Measurements from ENCODE around the gene CCDC14.
"Not testable (repeated sequence)": the region's sequence is repeated elsewhere in the genome, so short reads cannot be mapped to it uniquely, and the experiment has no call there.

The CCDC14 gene

DNA sequence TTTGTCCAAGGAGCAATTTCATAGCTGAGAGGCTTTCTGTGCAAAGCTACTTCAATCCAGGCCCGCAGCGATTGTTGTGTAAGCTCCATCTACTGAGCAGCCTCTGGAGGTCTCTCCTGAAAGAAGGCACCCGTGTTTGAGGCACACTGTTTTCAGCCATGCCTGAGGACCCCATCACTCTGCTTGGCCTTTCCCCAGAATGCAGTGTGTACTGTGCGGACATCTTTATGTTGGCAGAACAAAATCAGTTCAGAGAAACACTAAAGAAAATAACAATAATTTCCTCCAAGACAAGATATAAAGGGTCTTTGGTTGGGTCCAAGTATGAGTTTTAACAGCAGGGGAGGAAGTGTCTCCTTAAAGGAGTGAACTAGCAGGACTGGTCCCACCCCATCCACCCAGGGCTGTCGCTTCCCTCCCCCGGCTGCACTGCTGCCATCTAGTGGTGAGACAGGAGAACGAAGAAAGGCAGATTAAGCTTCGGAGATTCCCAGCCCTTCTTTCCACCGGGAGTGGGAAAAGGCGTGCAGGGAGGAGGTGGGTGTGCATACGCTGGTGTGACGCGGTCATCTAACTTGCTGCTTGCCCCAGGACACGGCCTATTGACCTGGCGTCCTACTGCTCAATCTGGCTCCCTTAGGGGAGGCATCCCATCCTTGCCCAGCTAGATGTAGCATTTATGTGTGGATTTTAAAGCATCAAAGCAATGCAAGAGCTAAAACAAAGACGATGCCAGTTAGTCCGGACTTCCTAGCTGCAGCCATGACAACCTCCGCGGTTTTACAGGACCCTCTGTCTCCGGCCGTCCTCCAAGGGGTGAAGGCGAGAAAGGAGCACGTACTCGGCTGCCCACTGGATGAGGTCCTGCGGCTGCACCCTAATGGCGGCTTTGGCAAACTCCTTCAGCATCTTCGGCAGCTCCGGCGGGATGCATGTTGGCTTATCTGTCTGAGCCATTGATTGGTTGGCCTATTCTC, 18.8 kb upstream of the CCDC14 start:
- H3K79me2 ChIP-seq (ENCODE audit: control insufficient read depth, low read length); H3K36me3 ChIP-seq (ENCODE audit: control insufficient read depth, low read length); H3K27ac ChIP-seq (ENCODE audit: low read depth, low read length); H3K9me2 ChIP-seq (replicated peaks; ENCODE audit: control insufficient read depth, low read length); H4K20me1 ChIP-seq (ENCODE audit: control insufficient read depth, insufficient read depth, low read depth, low read length); H3F3A ChIP-seq (ENCODE audit: control insufficient read depth, insufficient read depth); H3K4me3 ChIP-seq (ENCODE audit: low read length); H3K9me3 ChIP-seq (ENCODE audit: control insufficient read depth, insufficient read depth, low read length); H3K4me2 ChIP-seq (ENCODE audit: low read length); H3K4me1 ChIP-seq (ENCODE audit: control insufficient read depth, low read length): not testable (repeated sequence)
- peaks cover 20% of the 10 kb centered on the region for H3K27me3 ChIP-seq (ENCODE audit: control insufficient read depth, low read length)
- TF ChIP-seq CTCF (IDR thresholded peaks at IDR 0.05; ENCODE audit: low read depth, low read length, poor library complexity, severe bottlenecking): peak; percentile 67

GRCh38 chr3:123976904-123977303, 15.9 kb upstream of the CCDC14 start:
- not testable (repeated sequence) for H3K4me3 ChIP-seq (ENCODE audit: low read length); H3F3A ChIP-seq (ENCODE audit: control insufficient read depth, insufficient read depth); H3K9me3 ChIP-seq (ENCODE audit: control insufficient read depth, insufficient read depth, low read length); H3K27ac ChIP-seq (ENCODE audit: low read depth, low read length); H3K79me2 ChIP-seq (ENCODE audit: control insufficient read depth, low read length); H4K20me1 ChIP-seq (ENCODE audit: control insufficient read depth, insufficient read depth, low read depth, low read length); H3K4me1 ChIP-seq (ENCODE audit: control insufficient read depth, low read length); H3K4me2 ChIP-seq (ENCODE audit: low read length); H3K36me3 ChIP-seq (ENCODE audit: control insufficient read depth, low read length); H3K27me3 ChIP-seq (ENCODE audit: control insufficient read depth, low read length); H3K9me2 ChIP-seq (replicated peaks; ENCODE audit: control insufficient read depth, low read length)

- not testable (repeated sequence) for H3F3A ChIP-seq (ENCODE audit: control insufficient read depth, insufficient read depth); H3K4me2 ChIP-seq (ENCODE audit: low read length); H3K9me3 ChIP-seq (ENCODE audit: control insufficient read depth, insufficient read depth, low read length); H3K4me1 ChIP-seq (ENCODE audit: control insufficient read depth, low read length); H3K4me3 ChIP-seq (ENCODE audit: low read length); H4K20me1 ChIP-seq (ENCODE audit: control insufficient read depth, insufficient read depth, low read depth, low read length); H3K27ac ChIP-seq (ENCODE audit: low read depth, low read length); H3K79me2 ChIP-seq (ENCODE audit: control insufficient read depth, low read length); H3K36me3 ChIP-seq (ENCODE audit: control insufficient read depth, low read length); H3K9me2 ChIP-seq (replicated peaks; ENCODE audit: control insufficient read depth, low read length)
- H3K27me3 ChIP-seq (ENCODE audit: control insufficient read depth, low read length): peaks cover 12% of the 10 kb centered on the region
Measured at GRCh38 chr3:123976181-123976898, 15.3 kb upstream of the CCDC14 start.

DNA sequence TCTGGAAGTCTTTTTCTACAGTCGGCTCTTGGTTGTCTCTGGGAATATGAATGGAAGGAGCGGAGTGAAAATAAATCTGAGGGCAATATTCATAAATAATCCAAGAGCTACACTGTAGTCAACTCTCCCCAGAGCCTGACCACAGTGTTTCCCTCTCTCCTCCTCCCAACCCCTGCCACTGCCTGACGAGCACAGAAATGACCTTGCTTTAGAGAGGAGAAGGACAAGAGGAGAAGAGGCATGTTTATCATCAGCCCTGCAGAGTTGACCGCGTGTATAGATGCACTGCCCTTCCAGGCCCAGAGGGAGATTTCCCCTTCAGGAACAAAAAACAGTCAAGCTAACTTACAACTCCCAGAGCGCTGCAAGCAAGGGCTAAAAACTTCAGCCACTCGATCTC, 14.0 kb upstream of the CCDC14 start:
- not testable (repeated sequence) for H3K4me2 ChIP-seq (ENCODE audit: low read length); H3K9me2 ChIP-seq (replicated peaks; ENCODE audit: control insufficient read depth, low read length); H3K27ac ChIP-seq (ENCODE audit: low read depth, low read length); H4K20me1 ChIP-seq (ENCODE audit: control insufficient read depth, insufficient read depth, low read depth, low read length); H3K9me3 ChIP-seq (ENCODE audit: control insufficient read depth, insufficient read depth, low read length); H3K36me3 ChIP-seq (ENCODE audit: control insufficient read depth, low read length); H3F3A ChIP-seq (ENCODE audit: control insufficient read depth, insufficient read depth); H3K4me3 ChIP-seq (ENCODE audit: low read length); H3K79me2 ChIP-seq (ENCODE audit: control insufficient read depth, low read length); H3K4me1 ChIP-seq (ENCODE audit: control insufficient read depth, low read length)
- peaks cover 13% of the 10 kb centered on the region for H3K27me3 ChIP-seq (ENCODE audit: control insufficient read depth, low read length)

- Histone ChIP-seq H3K9me3 (ENCODE audit: control insufficient read depth, insufficient read depth, low read length) (no peaks in the 10 kb centered on the region), H3K4me2 (ENCODE audit: low read length) (no peak overlapping the region), H3K4me1 (ENCODE audit: control insufficient read depth, low read length) (no peaks in the 10 kb centered on the region), H3K9me2 (replicated peaks; ENCODE audit: control insufficient read depth, low read length) (no peaks in the 10 kb centered on the region), H3K79me2 (ENCODE audit: control insufficient read depth, low read length) (no peaks in the 10 kb centered on the region), H3K27me3 (ENCODE audit: control insufficient read depth, low read length) (peaks cover 19% of the 10 kb centered on the region), H3F3A (ENCODE audit: control insufficient read depth, insufficient read depth) (no peaks in the 10 kb centered on the region), H3K27ac (ENCODE audit: low read depth, low read length) (no peak overlapping the region), H4K20me1 (ENCODE audit: control insufficient read depth, insufficient read depth, low read depth, low read length) (no peaks in the 10 kb centered on the region), H3K4me3 (ENCODE audit: low read length) (no peak overlapping the region), H3K36me3 (ENCODE audit: control insufficient read depth, low read length) (no peaks in the 10 kb centered on the region)
- TF ChIP-seq CTCF (IDR thresholded peaks at IDR 0.05; ENCODE audit: low read depth, low read length, poor library complexity, severe bottlenecking) (no peak), EZH2phosphoT487 (IDR thresholded peaks at IDR 0.05; ENCODE audit: borderline replicate concordance, low read length) (no peak)
Measured at GRCh38 chr3:123971406-123971805, 10.4 kb upstream of the CCDC14 start.

- H3K36me3 ChIP-seq (ENCODE audit: control insufficient read depth, low read length); H3K79me2 ChIP-seq (ENCODE audit: control insufficient read depth, low read length); H4K20me1 ChIP-seq (ENCODE audit: control insufficient read depth, insufficient read depth, low read depth, low read length); H3K9me2 ChIP-seq (replicated peaks; ENCODE audit: control insufficient read depth, low read length); H3K4me2 ChIP-seq (ENCODE audit: low read length); H3F3A ChIP-seq (ENCODE audit: control insufficient read depth, insufficient read depth); H3K9me3 ChIP-seq (ENCODE audit: control insufficient read depth, insufficient read depth, low read length); H3K4me1 ChIP-seq (ENCODE audit: control insufficient read depth, low read length); H3K27ac ChIP-seq (ENCODE audit: low read depth, low read length); H3K4me3 ChIP-seq (ENCODE audit: low read length): not testable (repeated sequence)
- peaks cover 22% of the 10 kb centered on the region for H3K27me3 ChIP-seq (ENCODE audit: control insufficient read depth, low read length)
Measured at GRCh38 chr3:123967260-123967659, 6.2 kb upstream of the CCDC14 start.

Measured in DOHH2 (cell line).